SK-N-SH (cell line): ENCODE results near the gene ZNF32. TPM values are rescaled to one million over a fixed set of nuclear protein-coding genes. Genes with fewer than 3 reads are reported as not detected.

Experiments
- CTCF ChIA-PET: fragments of 300-600, 350-600 bp; formaldehyde crosslinking; extraction: SDS; loops from one replicate; lab custom pipeline; 2021; lab: Yijun Ruan, JAX
- POLR2A ChIA-PET: fragments of 350-600 bp; sonication (Branson Sonifier 250); formaldehyde crosslinking; extraction: SDS; loops from one replicate; lab custom pipeline; 2020; ENCODE audit warnings: antibody characterized with exemption, inconsistent platforms; lab: Yijun Ruan, JAX
- DNase-seq: peaks from one replicate; pipeline ENCODE4 v3.0.0; 2012
- H2AFZ ChIP-seq: fragments of 200-600 bp; sonication (generic); 2 replicates; pipeline ENCODE4 v1.8.1; 2016; ENCODE audit warnings: antibody characterized with exemption, mild to moderate bottlenecking, low read depth
- H3F3A ChIP-seq: fragments of 200-600 bp; sonication (generic); replicated peaks from 2 replicates; pipeline ENCODE3; 2016; ENCODE audit warnings: antibody characterized with exemption, mild to moderate bottlenecking; ENCODE audit not compliant: insufficient read depth
- H3K27ac ChIP-seq, 2 experiments: fragments of 200-500 bp in 1 of 2; fragments of 200-600 bp in 1 of 2; sonication (Bioruptor generic) in 1 of 2; sonication (generic), shearing (Covaris generic) in 1 of 2; 2 replicates each; pipeline versions ENCODE4 v1.5.1 to v1.6.1; 2014 to 2016; ENCODE audit warnings: low read depth in 2 of 2, inconsistent platforms in 1 of 2, low read length in 1 of 2, mild to moderate bottlenecking in 1 of 2, mixed read lengths in 1 of 2
- H3K27me3 ChIP-seq: fragments of 200-600 bp; sonication (generic), shearing (Covaris generic); 2 replicates; pipeline ENCODE4 v1.6.1; 2016; ENCODE audit warnings: mixed run types; ENCODE audit not compliant: insufficient read depth
- H3K36me3 ChIP-seq, 2 experiments: fragments of 200-500 bp in 1 of 2; fragments of 200-600 bp in 1 of 2; sonication (Bioruptor generic) in 1 of 2; sonication (generic) in 1 of 2; replicated peaks in 1 of 2; 2 replicates each; pipeline versions ENCODE3 to v1.5.1; 2014 to 2016; ENCODE audit warnings: low read length in 1 of 2, mild to moderate bottlenecking in 1 of 2; ENCODE audit not compliant: insufficient read depth in 2 of 2, control insufficient read depth in 1 of 2
- H3K4me1 ChIP-seq, 2 experiments: fragments of 200-500 bp in 1 of 2; fragments of 200-600 bp in 1 of 2; sonication (Bioruptor generic) in 1 of 2; sonication (generic), shearing (Covaris generic) in 1 of 2; 2 replicates each; pipeline versions ENCODE4 v1.5.1 to v1.6.1; 2014 to 2016; ENCODE audit warnings: low read depth in 1 of 2, low read length in 1 of 2, mixed run types in 1 of 2; ENCODE audit not compliant: insufficient read depth in 2 of 2, control insufficient read depth in 1 of 2
- H3K4me2 ChIP-seq: fragments of 200-600 bp; sonication (generic), shearing (Covaris generic); 2 replicates; pipeline ENCODE4 v1.6.1; 2017; ENCODE audit warnings: mixed run types
- H3K4me3 ChIP-seq, 2 experiments: fragments of 200-500 bp in 1 of 2; fragments of 200-600 bp in 1 of 2; sonication (Bioruptor generic) in 1 of 2; sonication (generic), shearing (Covaris generic) in 1 of 2; 2 replicates each; pipeline versions ENCODE4 v1.5.1 to v1.8.1; 2014 to 2016; ENCODE audit warnings: low read depth in 2 of 2, inconsistent platforms in 1 of 2, low read length in 1 of 2, mild to moderate bottlenecking in 1 of 2, mixed read lengths in 1 of 2, moderate library complexity in 1 of 2
- H3K79me2 ChIP-seq: fragments of 200-600 bp; sonication (generic); 2 replicates; pipeline ENCODE4 v1.8.1; 2017; ENCODE audit warnings: mild to moderate bottlenecking; ENCODE audit not compliant: insufficient read depth
- H3K9ac ChIP-seq: fragments of 200-600 bp; sonication (generic); 2 replicates; pipeline ENCODE4 v1.6.1; 2017; ENCODE audit warnings: mixed run types
- H3K9me2 ChIP-seq: fragments of 200-600 bp; sonication (generic); 2 replicates; pipeline ENCODE4 v1.6.1; 2017; ENCODE audit warnings: mixed run types
- H3K9me3 ChIP-seq: fragments of 200-600 bp; sonication (generic); 2 replicates; pipeline ENCODE4 v1.6.1; 2017; ENCODE audit warnings: mixed run types, mild to moderate bottlenecking, moderate library complexity
- H4K20me1 ChIP-seq: fragments of 200-600 bp; sonication (generic); 2 replicates; pipeline ENCODE4 v1.6.1; 2017; ENCODE audit warnings: mild to moderate bottlenecking, mixed run types; ENCODE audit not compliant: insufficient read depth
- EP300 ChIP-seq, 2 experiments: IDR thresholded peaks; 2 replicates each; pipeline versions ENCODE4 v1.4.0 to v1.6.1; 2012; ENCODE audit warnings: borderline replicate concordance in 1 of 2, low read depth in 1 of 2, low read length in 1 of 2
- FOXM1 ChIP-seq: IDR thresholded peaks from 2 replicates; pipeline ENCODE4 v1.4.0; 2012; ENCODE audit warnings: low read depth, mild to moderate bottlenecking
- GABPA ChIP-seq: IDR thresholded peaks from 2 replicates; pipeline ENCODE4 v1.4.0; 2012; ENCODE audit warnings: low read depth, mild to moderate bottlenecking
- IRF3 ChIP-seq: fragments of 150-350 bp; IDR thresholded peaks from 2 replicates; pipeline ENCODE4 v1.6.1; 2016; ENCODE audit warnings: mild to moderate bottlenecking, low read depth, low read length
- NFIC ChIP-seq: IDR thresholded peaks from 2 replicates; pipeline ENCODE4 v1.4.0; 2012; ENCODE audit warnings: borderline replicate concordance
- POLR2AphosphoS5 ChIP-seq: IDR thresholded peaks from 2 replicates; pipeline ENCODE4 v1.6.1; 2012; ENCODE audit warnings: low read depth, low read length
- RAD21 ChIP-seq: IDR thresholded peaks from 2 replicates; pipeline ENCODE4 v1.6.1; 2012; ENCODE audit warnings: mild to moderate bottlenecking, low read length
- RFX5 ChIP-seq: IDR thresholded peaks from 2 replicates; pipeline ENCODE4 v1.6.1; 2012; ENCODE audit warnings: mild to moderate bottlenecking, improper control_type of control experiment, low read length
- TCF12 ChIP-seq: IDR thresholded peaks from 2 replicates; pipeline ENCODE4 v1.4.0; 2012
- USF2 ChIP-seq: fragments of 150-350 bp; IDR thresholded peaks from 2 replicates; pipeline ENCODE4 v1.6.1; 2017; ENCODE audit warnings: antibody characterized with exemption, low read length, low read depth, borderline replicate concordance
- ZBTB33 ChIP-seq: IDR thresholded peaks from 2 replicates; pipeline ENCODE4 v1.4.0; 2012; ENCODE audit warnings: low read depth, borderline replicate concordance
- WGBS: methylation state at CpG from one replicate; pipeline ENCODE4 v1.1.6; 2017; ENCODE audit warnings: low lambda C conversion rate; 5-methylcytosine and 5-hydroxymethylcytosine counted together
- polyA plus RNA-seq, 3 experiments: library from polyadenylated mRNA; depleted of rRNA; stranded (reverse); fragments of >200 nt; gene quantifications; 2 replicates each; pipeline ENCODE4 v1.2.3, GENCODE V29; 2012

ZNF32 gene
- polyA plus RNA-seq, 1 of the 3 experiments (the other 2 are of a cell fraction) = 27.2 TPM

- POLR2A ChIA-PET = no interaction called here
- Histone ChIP-seq H3K9me2 (no peaks in the 10 kb centered on the region), H3K79me2 (no peaks in the 10 kb centered on the region), H3F3A (no peaks in the 10 kb centered on the region), H3K27ac (no peak overlapping the region), H3K4me2 (no peak overlapping the region), H3K27me3 (no peaks in the 10 kb centered on the region), H3K4me3 (no peak overlapping the region), H3K9me3 (no peaks in the 10 kb centered on the region), H4K20me1 (no peaks in the 10 kb centered on the region), H3K9ac (no peak overlapping the region), H2AFZ (no peak overlapping the region), H3K36me3 (no peaks in the 10 kb centered on the region), H3K4me1 (peaks cover 0 to 4% of the 10 kb centered on the region in 2 experiments; a peak in 1 of 4 replicates)
- no peak for TF ChIP-seq IRF3
- TF ChIP-seq RFX5 = no peak
- TF ChIP-seq GABPA = no peak
- no peak for TF ChIP-seq NFIC
- no peak for TF ChIP-seq FOXM1
- TF ChIP-seq USF2 = no peak
- no peak for TF ChIP-seq RAD21
- TF ChIP-seq ZBTB33 = no peak
- CTCF ChIA-PET = interaction anchor here (2.2 to 3.0 kb wide), 2 partner anchors 9 to 706 kb away, joined by 6 to 16 read pairs; no protein-coding TSS in a partner anchor
- no peak for DNase-seq
- WGBS = 27% methylated on average over 7 of the region's 7 CpGs
Measured at GRCh38 chr10:43681220-43681619, 32.5 kb upstream of the ZNF32 start.

- Histone ChIP-seq H3F3A (no peaks in the 10 kb centered on the region), H3K4me1 (peaks cover 0 to 4% of the 10 kb centered on the region in 2 experiments; a peak in 1 of 4 replicates), H3K27ac (no peak overlapping the region), H2AFZ (no peak overlapping the region), H3K9me3 (0 out of 2 replicates have a peak, but pooled peaks cover 4% of the 10 kb centered on the region), H3K9me2 (no peaks in the 10 kb centered on the region), H3K9ac (no peak overlapping the region), H3K79me2 (no peaks in the 10 kb centered on the region), H4K20me1 (no peaks in the 10 kb centered on the region), H3K4me2 (no peak overlapping the region), H3K36me3 (no peaks in the 10 kb centered on the region), H3K4me3 (no peak overlapping the region), H3K27me3 (no peaks in the 10 kb centered on the region)
- ChIA-PET POLR2A (no interaction called here), CTCF (interaction anchor here (3.0 kb wide), 1 partner anchor 10 kb away, joined by 16 read pairs; no protein-coding TSS in a partner anchor)
- 55% methylated on average over 4 of the region's 4 CpGs for WGBS
- TF ChIP-seq RFX5 (no peak), FOXM1 (no peak), GABPA (no peak), TCF12 (no peak), EP300 (IDR thresholded peaks at IDR 0.05; ENCODE audit: borderline replicate concordance in 1 of 2, low read depth in 1 of 2, low read length in 1 of 2) (no peak), POLR2AphosphoS5 (no peak), IRF3 (no peak)
- no peak for DNase-seq
Measured at GRCh38 chr10:43680035-43680434, 31.4 kb upstream of the ZNF32 start.
